Heart right ventricle (tissue), 16 donors: ENCODE measurements around the gene TIE1. TPM values are rescaled to one million over a fixed set of nuclear protein-coding genes. Genes with fewer than 3 reads are reported as not detected.
A peak's percentile ranks its signal among the peaks of the same experiment; 100 is the strongest.

ENCODE experiments used
- ATAC-seq, 8 donors: fragments of 200-7000 bp; cut with Tn5 transposase; one replicate each; pipeline ENCODE4 v1.9.1; 2020; ENCODE audit warnings: mild to moderate bottlenecking in 8 of 8, moderate library complexity in 8 of 8, moderate number of reproducible peaks in 1 of 8
- DNase-seq, 2 donors: peaks; one replicate each; pipeline ENCODE4 v3.0.0-alpha.2; 2020
- H3K27ac ChIP-seq, 10 donors: fragments of 200-600 bp; sonication (generic) in 2 of 10; one replicate each; pipeline versions ENCODE4 v1.5.0 to v1.8.0; 2020 to 2022; ENCODE audit warnings: mild to moderate bottlenecking in 3 of 10
- H3K27me3 ChIP-seq, 7 donors: fragments of 200-600 bp; one replicate each; pipeline ENCODE4 v1.8.0; 2021 to 2022; ENCODE audit warnings: mild to moderate bottlenecking in 2 of 7
- H3K36me3 ChIP-seq, 9 donors: fragments of 200-600 bp; sonication (generic) in 1 of 9; one replicate each; pipeline versions ENCODE4 v1.5.0 to v1.8.0; 2020 to 2022; ENCODE audit warnings: mild to moderate bottlenecking in 2 of 9
- H3K4me1 ChIP-seq, 9 donors: fragments of 200-600 bp; sonication (generic) in 1 of 9; one replicate each; pipeline versions ENCODE4 v1.5.0 to v1.8.0; 2020 to 2022; ENCODE audit warnings: mild to moderate bottlenecking in 4 of 9
- H3K4me3 ChIP-seq, 10 donors: fragments of 200-600 bp; sonication (generic) in 2 of 10; one replicate each; pipeline versions ENCODE4 v1.5.0 to v1.8.0; 2020 to 2022; ENCODE audit warnings: mild to moderate bottlenecking in 7 of 10, moderate library complexity in 2 of 10
- H3K9me3 ChIP-seq, 11 donors: fragments of 200-600 bp in 10 of 11; sonication (generic) in 2 of 11; one replicate each; pipeline versions ENCODE4 v1.5.0 to v1.8.0; 2013 to 2022; ENCODE audit warnings: mild to moderate bottlenecking in 2 of 11, control low read depth in 1 of 11, moderate library complexity in 1 of 11
- CTCF ChIP-seq, 9 donors: fragments of 200-600 bp; sonication (generic) in 2 of 9; IDR thresholded peaks; one replicate each; pipeline versions ENCODE4 v1.5.0 to v1.8.0; 2021 to 2022; ENCODE audit warnings: antibody characterized with exemption in 9 of 9, mild to moderate bottlenecking in 5 of 9, moderate library complexity in 1 of 9
- WGBS, 2 donors: extraction: QIAGEN DNeasy Blood & Tissue Kit; methylation state at CpG; one replicate each; pipeline ENCODE4 v1.1.7; 2013; ENCODE audit warnings: inconsistent platforms in 1 of 2; 5-methylcytosine and 5-hydroxymethylcytosine counted together
- intact Hi-C, 10 donors: fragments of 100-400 bp; cut with DNase I; formaldehyde crosslinking; loops; one replicate each; pipeline versions ENCODE4 v1.11.1 to v1.14.2; 2022
- polyA plus RNA-seq, 2 donors: library from polyadenylated mRNA; stranded (reverse); fragments of 200-250 nt; gene quantifications; one replicate each; pipeline ENCODE4 v1.2.3, GENCODE V29; 2013
- total RNA-seq, 10 donors: library from RNA; stranded (reverse); fragmentation: NEBNext Ultra II Directional in 3 of 10; extraction: Animal tissue kit (Norgen Biotek cat#: 25700) in 3 of 10; gene quantifications; one replicate each; pipeline versions ENCODE4 v1.2.1 to v1.2.4, GENCODE V29; 2021 to 2023
- donor health status: Arrhythmogenic right ventricular cardiomyopathy.
- donor health status: ischemic (EF 13 %, LVEDD 7.1; RV severe dilation, severe dysfunction).
- donor health status: healthy with polysubstance abuse.
- donor health status: DM: no; HTN: yes; CAD: no.
- donor health status: DM: no; HTN: no; CAD: no.
- donor health status: ischemic (EF 25% LVEDD 6.9; RV normal size, moderate dysfunction).
- donor health status: ischemic (EF 25% LVEDD 5.7; RV mildly dilated, moderate dysfunction).
- donor health status: healthy.
- donor health status: DM: yes; HTN: yes; CAD: no.
- donor health status: Ischemic cardiomyopathy.
- donor health status: ischemic (EF 35%, LVEDD 5.7; RV mildly dilated, moderate dysfunction).
- donor health status: nonischemic (EF 11% LVEDD 7.7; RV severe dilation, severe dysfunction).
- donor health status: DM: yes; HTN: yes; CAD: no.
- donor health status: PGD.
- donor health status: ischemic (EF 29% LVEDD 5.4; RV normal size, mild dysfunction).
- donor health status: nonischemic (EF 23%, LVEDD 6.1; RV moderate dilation, normal function).

The TIE1 gene
- total and polyA plus RNA-seq, 12 donors, result 19.9 to 55.8 (median 32.0) TPM

DNA sequence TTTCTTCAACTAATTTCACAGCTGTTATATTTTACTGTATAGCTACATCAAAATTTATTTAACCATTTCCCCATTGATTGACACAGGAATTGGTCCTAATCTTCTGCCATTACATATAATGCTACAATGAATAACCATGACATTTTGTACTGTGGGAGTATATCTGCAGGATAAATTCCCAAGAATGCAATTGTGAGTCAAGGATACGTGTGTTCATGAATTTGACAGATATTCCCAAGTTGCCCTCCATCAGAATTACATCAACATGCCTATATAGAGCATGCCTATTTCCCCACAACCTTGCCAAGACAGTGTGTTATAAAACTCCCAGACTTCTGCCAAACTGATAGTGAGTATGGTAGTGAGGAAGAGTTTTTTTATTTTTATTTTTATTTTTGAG, 2.7 kb upstream of the TIE1 start:
- H3K36me3 ChIP-seq, result no peaks in the 10 kb centered on the region
- H3K27ac ChIP-seq, result peak overlapping the region in 1 of 10 donors; percentile 76
- H3K4me3 ChIP-seq, result no peak overlapping the region
- WGBS, 2 donors, result 82 to 86% methylated on average over 1 of the region's 1 CpG
- H3K27me3 ChIP-seq, result no peaks in the 10 kb centered on the region
- intact Hi-C loops, result loop anchor here in 3 of 10 donors (5.0 kb wide), 3 partner anchors 49 to 61 kb away; partner anchors contain the start of gene CDC20 (in 1 of the 3)
- DNase-seq (no peak), ATAC-seq (no peak)
- no peak for TF ChIP-seq CTCF (IDR thresholded peaks at IDR 0.05)
- peaks cover 11 to 80% (median 34%) of the 10 kb centered on the region in 9 donors for H3K4me1 ChIP-seq
- H3K9me3 ChIP-seq, result no peaks in the 10 kb centered on the region

DNA sequence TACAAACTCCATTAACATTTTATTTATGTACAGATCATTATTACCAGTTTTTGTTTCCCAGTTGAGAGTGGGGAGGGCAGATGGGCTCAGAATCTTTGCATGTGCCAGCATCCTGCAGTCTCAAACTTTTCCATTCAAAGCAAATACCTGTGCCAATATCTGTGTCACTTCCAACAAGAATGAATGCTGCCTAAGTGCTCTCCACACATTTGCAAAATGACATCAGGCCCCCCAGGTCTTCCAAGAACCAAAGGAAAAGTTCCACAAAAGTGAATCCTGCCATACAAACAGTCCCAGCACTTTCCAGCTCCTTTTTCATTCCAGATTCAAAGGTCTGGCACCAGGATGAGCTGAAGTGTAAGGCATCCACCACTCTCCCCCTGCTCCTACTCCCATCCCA, 1.7 kb upstream of the TIE1 start:
- DNase-seq, result no peak
- ATAC-seq, result no peak
- Histone ChIP-seq H3K27me3 (no peaks in the 10 kb centered on the region), H3K27ac (peak overlapping the region in 8 of 10 donors; percentile 3 to 94 (median 86)), H3K4me1 (peaks cover 11 to 80% (median 42%) of the 10 kb centered on the region in 9 donors), H3K4me3 (no peak overlapping the region), H3K36me3 (no peaks in the 10 kb centered on the region), H3K9me3 (no peaks in the 10 kb centered on the region)
- intact Hi-C loops, result loop anchor here in 3 of 10 donors (5.0 kb wide), 3 partner anchors 48 to 62 kb away; partner anchors contain the start of gene CDC20 (in 1 of the 3)
- TF ChIP-seq CTCF (IDR thresholded peaks at IDR 0.05), result no peak

DNA sequence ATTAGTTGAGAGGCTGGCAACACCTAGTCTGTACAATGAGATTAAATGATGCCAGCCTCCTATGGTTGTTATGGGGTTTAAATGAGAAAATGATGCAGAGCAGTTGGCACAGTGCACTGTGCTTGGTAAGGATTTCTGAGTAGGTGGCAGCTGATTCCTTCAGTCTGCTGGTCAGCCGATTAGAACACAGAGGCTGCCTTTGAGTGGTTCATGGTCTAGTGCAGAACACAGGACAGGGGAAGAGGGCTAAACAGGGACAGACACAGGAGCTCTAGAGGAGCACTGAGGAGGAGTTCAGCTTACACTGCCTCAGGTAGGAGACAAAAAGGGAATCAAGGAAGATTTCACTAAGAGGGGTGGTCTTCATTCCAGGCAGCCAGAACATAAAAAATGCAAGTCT, 1.4 kb downstream of the TIE1 start:
- Histone ChIP-seq H3K4me3 (peak overlapping the region in 9 of 10 donors; percentile 40 to 63 (median 53)), H3K27ac (peak overlapping the region in 9 of 10 donors; percentile 73 to 94 (median 84)), H3K4me1 (peaks cover 3 to 71% (median 33%) of the 10 kb centered on the region in 9 donors), H3K36me3 (peaks cover 0 to 21% (median 0%) of the 10 kb centered on the region in 9 donors), H3K9me3 (no peaks in the 10 kb centered on the region), H3K27me3 (no peaks in the 10 kb centered on the region)
- no peak for DNase-seq
- intact Hi-C loops, result loop anchor here in 4 of 10 donors (2.0 to 5.0 kb wide), 5 partner anchors 40 to 65 kb away; partner anchors contain the start of gene ELOVL1 (in 1 of the 4)
- ATAC-seq, result peak in 2 of 8 donors; percentile 12 to 13
- no peak for TF ChIP-seq CTCF (IDR thresholded peaks at IDR 0.05)
- WGBS, 2 donors, result 26 to 43% methylated on average over 1 of the region's 1 CpG

- peaks cover 0 to 27% (median 0%) of the 10 kb centered on the region in 9 donors for H3K36me3 ChIP-seq
- no peaks in the 10 kb centered on the region for H3K9me3 ChIP-seq
- no peak for TF ChIP-seq CTCF (IDR thresholded peaks at IDR 0.05)
- WGBS, 2 donors, result 62 to 72% methylated on average over 7 of the region's 7 CpGs
- H3K27me3 ChIP-seq, result no peaks in the 10 kb centered on the region
- H3K4me1 ChIP-seq, result peaks cover 3 to 67% (median 30%) of the 10 kb centered on the region in 9 donors
- peak overlapping the region; percentile 1 to 94 (median 84) for H3K27ac ChIP-seq
- H3K4me3 ChIP-seq, result peak overlapping the region in 9 of 10 donors; percentile 20 to 63 (median 53)
- intact Hi-C loops, result loop anchor here in 5 of 10 donors (1.0 to 5.0 kb wide), 6 partner anchors 39 to 66 kb away; partner anchors contain the start of gene ELOVL1 (in 1 of the 5)
- ATAC-seq, result no peak
- DNase-seq, result no peak
Observed at GRCh38 chr1:43302721-43303470, 2.1 kb downstream of the TIE1 start.
